WI38 (cell line): ENCODE data around the gene SRPRB.

ENCODE experiments used
- H3K4me3 ChIP-seq: 2 replicates; pipeline ENCODE4 v1.5.1; 2011; ENCODE audit warnings: low read depth, mild to moderate bottlenecking, control low read depth, low read length
- CTCF ChIP-seq: IDR thresholded peaks from 2 replicates; pipeline ENCODE4 v1.5.1; 2012; ENCODE audit warnings: low read depth, mild to moderate bottlenecking, control low read depth, low read length

SRPRB gene

GRCh38 chr3:133850034-133850433 lies 44.4 kb downstream of the SRPRB start:
- H3K4me3 ChIP-seq, result no peak overlapping the region

DNA sequence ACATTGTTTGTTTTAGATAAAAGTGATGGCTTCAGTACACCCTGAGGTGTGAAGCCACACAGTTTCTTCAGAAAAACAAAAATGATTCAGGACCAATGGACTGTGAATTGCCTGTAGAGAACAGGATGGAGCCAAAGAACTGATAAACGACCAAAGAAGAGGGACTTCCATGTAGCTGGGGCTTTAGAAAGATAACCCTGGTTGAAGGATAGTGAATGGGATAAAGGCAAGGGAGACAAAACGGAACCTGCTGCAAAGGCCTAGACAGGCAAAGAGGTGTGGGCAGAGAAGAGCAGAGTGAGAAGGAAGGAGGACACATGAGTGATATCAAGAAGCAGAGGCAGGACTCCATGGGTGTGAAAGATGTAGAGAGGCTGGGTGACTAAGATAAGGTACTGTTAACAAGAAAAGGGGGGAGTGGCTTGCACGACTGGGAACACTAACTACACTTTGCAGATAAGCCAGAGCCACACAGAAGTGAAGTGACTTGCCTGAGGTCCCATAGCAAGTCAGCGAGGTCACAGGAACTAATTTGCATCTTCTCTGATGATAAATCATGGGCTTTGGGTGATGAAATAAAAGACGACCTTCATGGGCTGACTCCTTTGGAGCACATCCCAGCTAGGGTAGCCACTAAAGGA lies 45.8 kb downstream of the SRPRB start:
- no peak overlapping the region for H3K4me3 ChIP-seq
- no peak for TF ChIP-seq CTCF

More at GRCh38 chr3:133850034-133850433, 44.4 kb downstream of the SRPRB start:
- no peak for TF ChIP-seq CTCF

DNA sequence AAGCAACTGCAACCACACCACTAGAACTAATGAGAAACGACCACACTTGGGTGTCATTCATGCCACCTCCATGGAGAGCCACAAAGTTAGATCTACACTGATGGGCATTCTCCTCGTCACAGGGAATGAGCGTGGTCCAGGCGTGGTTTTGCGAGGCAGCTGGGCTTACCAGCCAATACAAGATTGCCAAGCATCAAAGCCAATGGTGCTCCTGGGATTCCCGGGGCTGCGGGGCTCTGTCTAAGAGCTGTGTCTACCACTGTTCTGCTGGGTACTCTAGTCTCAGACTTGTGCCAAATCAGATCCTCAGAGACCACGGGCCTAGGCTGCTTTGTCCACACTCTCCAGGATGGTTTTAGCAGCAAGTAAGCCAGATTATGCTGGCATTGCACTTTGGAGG lies 46.3 kb downstream of the SRPRB start:
- H3K4me3 ChIP-seq, result no peak overlapping the region
- TF ChIP-seq CTCF, result no peak

GRCh38 chr3:133853063-133853924 lies 47.7 kb downstream of the SRPRB start:
- no peak overlapping the region for H3K4me3 ChIP-seq
- TF ChIP-seq CTCF, result no peak

- TF ChIP-seq CTCF, result no peak
- H3K4me3 ChIP-seq, result no peak overlapping the region
These were observed 48.3 kb downstream of the SRPRB start for GRCh38 chr3:133853925-133854227.

DNA sequence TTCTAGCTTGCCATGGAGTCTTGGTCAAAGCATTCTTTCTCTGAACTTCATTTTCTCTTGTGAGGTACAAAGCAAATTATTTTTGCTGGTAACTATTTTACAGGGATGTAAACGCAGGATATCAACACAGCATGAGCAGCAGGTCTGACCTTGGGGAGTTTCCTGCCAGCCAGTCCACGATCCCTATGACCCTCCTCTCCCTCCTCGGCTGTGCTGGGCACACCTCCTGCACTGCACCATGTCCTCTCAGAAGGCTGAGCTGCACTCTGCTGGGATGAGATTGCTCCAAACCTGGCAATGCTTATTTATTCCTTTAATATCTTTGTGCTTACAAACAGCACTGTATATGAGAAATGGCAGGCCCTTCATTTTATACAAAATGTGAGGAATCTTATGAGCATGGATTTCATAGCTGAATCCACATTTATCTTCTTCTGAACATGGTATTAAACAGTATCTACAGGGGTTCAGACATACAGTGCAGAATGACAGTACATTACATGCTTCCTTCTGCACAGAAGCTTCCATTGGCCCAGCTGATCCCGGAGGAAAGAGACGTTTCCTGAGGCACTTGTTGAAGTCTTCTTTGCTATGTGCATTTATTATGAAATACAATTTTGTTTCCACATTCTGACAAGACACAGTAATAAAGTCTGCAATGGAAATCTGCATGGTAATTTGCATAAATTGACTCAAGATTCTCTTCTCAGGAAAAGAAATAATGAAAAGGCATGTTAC lies 48.8 kb downstream of the SRPRB start:
- H3K4me3 ChIP-seq, result no peak overlapping the region
- no peak for TF ChIP-seq CTCF

- H3K4me3 ChIP-seq, result no peak overlapping the region
- no peak for TF ChIP-seq CTCF
These were observed 49.4 kb downstream of the SRPRB start for GRCh38 chr3:133855002-133855370.
